PC-9 (cell line): ENCODE results near the gene CTAGE1.

Source experiments
- EZH2 ChIP-seq: fragments of 200-600 bp; sonication (generic); IDR thresholded peaks from 2 replicates; pipeline ENCODE4 v1.8.0; 2017; ENCODE audit warnings: antibody characterized with exemption, low read depth
- TF ChIP-seq, protein P1 (sequence below): fragments of 200-600 bp; sonication (generic); conservative IDR thresholded peaks from 2 replicates; pipeline ENCODE4 v1.6.1; 2017; ENCODE audit warnings: mixed run types, antibody characterized with exemption, mild to moderate bottlenecking, moderate library complexity

DNA sequence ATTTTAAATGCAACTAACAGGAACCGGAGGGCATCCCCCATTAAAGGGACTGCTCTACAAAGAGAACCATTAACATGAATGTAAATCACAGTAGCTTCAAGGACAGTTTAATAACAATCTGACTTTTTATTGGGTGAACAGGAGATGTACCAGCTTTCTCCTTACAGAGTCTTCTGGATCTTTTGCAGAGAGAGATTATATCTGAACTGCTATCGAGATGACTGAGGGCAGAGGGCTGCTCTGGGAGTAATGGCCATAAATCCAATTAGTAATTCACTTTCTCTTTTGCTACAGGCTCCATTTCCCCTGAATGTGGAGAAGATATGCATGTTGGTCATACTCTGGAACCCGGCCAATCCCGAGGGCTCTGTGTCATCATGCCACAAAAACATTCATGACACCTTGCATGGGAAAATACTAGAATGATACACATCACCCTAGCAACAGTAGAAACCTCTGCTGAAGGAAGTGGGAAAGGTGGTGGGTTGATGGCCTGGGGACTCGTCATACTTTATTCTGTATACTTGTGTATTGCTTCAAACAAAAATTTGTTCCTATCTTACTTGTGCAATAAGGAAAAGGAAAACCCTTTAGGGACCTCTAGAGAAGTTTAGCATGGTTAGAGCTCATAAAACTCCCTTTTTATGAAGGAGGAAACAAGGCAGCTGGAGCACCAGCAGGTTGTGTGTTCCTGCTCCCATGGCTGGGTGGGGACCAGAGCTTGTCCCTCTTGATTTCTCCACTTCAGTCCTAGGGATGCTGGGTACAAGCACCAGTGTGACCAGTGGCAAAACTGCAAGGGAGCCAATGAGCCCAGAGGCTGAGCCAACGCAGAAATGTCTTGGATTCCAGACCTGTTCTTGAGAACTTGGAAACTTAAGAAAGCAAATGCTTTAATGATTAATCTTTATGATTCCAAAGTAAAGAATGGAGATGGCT, 26.0 kb downstream of the CTAGE1 start:
- TF ChIP-seq EZH2 = no peak
- TF ChIP-seq, protein P1, sequence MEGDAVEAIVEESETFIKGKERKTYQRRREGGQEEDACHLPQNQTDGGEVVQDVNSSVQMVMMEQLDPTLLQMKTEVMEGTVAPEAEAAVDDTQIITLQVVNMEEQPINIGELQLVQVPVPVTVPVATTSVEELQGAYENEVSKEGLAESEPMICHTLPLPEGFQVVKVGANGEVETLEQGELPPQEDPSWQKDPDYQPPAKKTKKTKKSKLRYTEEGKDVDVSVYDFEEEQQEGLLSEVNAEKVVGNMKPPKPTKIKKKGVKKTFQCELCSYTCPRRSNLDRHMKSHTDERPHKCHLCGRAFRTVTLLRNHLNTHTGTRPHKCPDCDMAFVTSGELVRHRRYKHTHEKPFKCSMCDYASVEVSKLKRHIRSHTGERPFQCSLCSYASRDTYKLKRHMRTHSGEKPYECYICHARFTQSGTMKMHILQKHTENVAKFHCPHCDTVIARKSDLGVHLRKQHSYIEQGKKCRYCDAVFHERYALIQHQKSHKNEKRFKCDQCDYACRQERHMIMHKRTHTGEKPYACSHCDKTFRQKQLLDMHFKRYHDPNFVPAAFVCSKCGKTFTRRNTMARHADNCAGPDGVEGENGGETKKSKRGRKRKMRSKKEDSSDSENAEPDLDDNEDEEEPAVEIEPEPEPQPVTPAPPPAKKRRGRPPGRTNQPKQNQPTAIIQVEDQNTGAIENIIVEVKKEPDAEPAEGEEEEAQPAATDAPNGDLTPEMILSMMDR = no peak
